Muscle layer of colon (tissue), 2 donors: ENCODE results near the gene FAM168A.

Source experiments
- H3K27ac ChIP-seq: one replicate; pipeline ENCODE4 v1.7.0; 2013; ENCODE audit warnings: low read depth, mild to moderate bottlenecking, low read length, moderate library complexity
- H3K27me3 ChIP-seq, 2 donors: one replicate each; pipeline ENCODE4 v1.7.0; 2013; ENCODE audit warnings: low read length in 2 of 2, mild to moderate bottlenecking in 2 of 2; ENCODE audit not compliant: insufficient read depth in 2 of 2, control insufficient read depth in 1 of 2
- H3K36me3 ChIP-seq: one replicate; pipeline ENCODE4 v1.7.0; 2013; ENCODE audit warnings: mild to moderate bottlenecking, low read length; ENCODE audit not compliant: insufficient read depth
- H3K4me1 ChIP-seq: one replicate; pipeline ENCODE4 v1.7.0; 2013; ENCODE audit warnings: mild to moderate bottlenecking, low read length; ENCODE audit not compliant: insufficient read depth
- H3K4me3 ChIP-seq, 2 donors: one replicate each; pipeline ENCODE4 v1.7.0; 2013; ENCODE audit warnings: low read length in 2 of 2, low read depth in 1 of 2, mild to moderate bottlenecking in 1 of 2, moderate library complexity in 1 of 2
- H3K9ac ChIP-seq: one replicate; pipeline ENCODE4 v1.7.0; 2013; ENCODE audit warnings: low read length
- H3K9me3 ChIP-seq: one replicate; pipeline ENCODE4 v1.7.0; 2013; ENCODE audit warnings: mild to moderate bottlenecking, low read length
- donor health status: abdominal sarcoma.
- donor health status: Adenocarcinoma of cecum.

FAM168A gene

GRCh38 chr11:73404506-73405145 is 193.3 kb downstream of the FAM168A start:
- no peak overlapping the region for H3K27ac ChIP-seq
- H3K4me1 ChIP-seq, result no peaks in the 10 kb centered on the region
- H3K9ac ChIP-seq, result no peak overlapping the region
- no peak overlapping the region for H3K4me3 ChIP-seq
- H3K36me3 ChIP-seq, result peaks cover 7% of the 10 kb centered on the region
- no peaks in the 10 kb centered on the region for H3K9me3 ChIP-seq
- H3K27me3 ChIP-seq, result no peaks in the 10 kb centered on the region

GRCh38 chr11:73404048-73404447 is 193.9 kb downstream of the FAM168A start:
- H3K27ac ChIP-seq, result no peak overlapping the region

GRCh38 chr11:73403541-73403940 is 194.4 kb downstream of the FAM168A start:
- no peak overlapping the region for H3K27ac ChIP-seq
- H3K27me3 ChIP-seq, result no peaks in the 10 kb centered on the region
- H3K36me3 ChIP-seq, result no peaks in the 10 kb centered on the region
- H3K4me1 ChIP-seq, result no peaks in the 10 kb centered on the region
- H3K4me3 ChIP-seq, result no peak overlapping the region
- no peaks in the 10 kb centered on the region for H3K9me3 ChIP-seq
- no peak overlapping the region for H3K9ac ChIP-seq

More at GRCh38 chr11:73404048-73404447, 193.9 kb downstream of the FAM168A start:
- no peaks in the 10 kb centered on the region for H3K4me1 ChIP-seq
- no peaks in the 10 kb centered on the region for H3K9me3 ChIP-seq
- no peak overlapping the region for H3K9ac ChIP-seq
- no peaks in the 10 kb centered on the region for H3K27me3 ChIP-seq
- H3K4me3 ChIP-seq, result no peak overlapping the region
- peaks cover 2% of the 10 kb centered on the region for H3K36me3 ChIP-seq

GRCh38 chr11:73402834-73403185 is 195.1 kb downstream of the FAM168A start:
- no peak overlapping the region for H3K4me3 ChIP-seq
- H3K27me3 ChIP-seq, result no peaks in the 10 kb centered on the region
- H3K27ac ChIP-seq, result no peak overlapping the region
- no peak overlapping the region for H3K9ac ChIP-seq
- H3K9me3 ChIP-seq, result no peaks in the 10 kb centered on the region
- no peaks in the 10 kb centered on the region for H3K4me1 ChIP-seq
- H3K36me3 ChIP-seq, result no peaks in the 10 kb centered on the region

GRCh38 chr11:73401924-73402833 is 195.7 kb downstream of the FAM168A start:
- no peak overlapping the region for H3K4me3 ChIP-seq
- no peak overlapping the region for H3K27ac ChIP-seq
- H3K9ac ChIP-seq, result no peak overlapping the region
- H3K36me3 ChIP-seq, result no peaks in the 10 kb centered on the region
- H3K27me3 ChIP-seq, result no peaks in the 10 kb centered on the region
- no peaks in the 10 kb centered on the region for H3K9me3 ChIP-seq
- no peaks in the 10 kb centered on the region for H3K4me1 ChIP-seq

GRCh38 chr11:73401217-73401923 is 196.5 kb downstream of the FAM168A start:
- H3K9ac ChIP-seq, result no peak overlapping the region
- no peaks in the 10 kb centered on the region for H3K27me3 ChIP-seq
- no peaks in the 10 kb centered on the region for H3K9me3 ChIP-seq
- no peaks in the 10 kb centered on the region for H3K36me3 ChIP-seq
- no peaks in the 10 kb centered on the region for H3K4me1 ChIP-seq
- no peak overlapping the region for H3K4me3 ChIP-seq
- no peak overlapping the region for H3K27ac ChIP-seq

GRCh38 chr11:73400293-73400692 is 197.6 kb downstream of the FAM168A start:
- no peaks in the 10 kb centered on the region for H3K36me3 ChIP-seq
- no peak overlapping the region for H3K4me3 ChIP-seq
- H3K27me3 ChIP-seq, result no peaks in the 10 kb centered on the region
- no peak overlapping the region for H3K27ac ChIP-seq
- no peaks in the 10 kb centered on the region for H3K9me3 ChIP-seq
- H3K9ac ChIP-seq, result no peak overlapping the region
- no peaks in the 10 kb centered on the region for H3K4me1 ChIP-seq

- Histone ChIP-seq H3K36me3 (no peaks in the 10 kb centered on the region), H3K27ac (no peak overlapping the region), H3K27me3 (no peaks in the 10 kb centered on the region), H3K4me3 (no peak overlapping the region), H3K4me1 (no peaks in the 10 kb centered on the region), H3K9ac (no peak overlapping the region), H3K9me3 (no peaks in the 10 kb centered on the region)
Measured at GRCh38 chr11:73399636-73400035, 198.3 kb downstream of the FAM168A start.

GRCh38 chr11:73399159-73399590 is 198.7 kb downstream of the FAM168A start:
- Histone ChIP-seq H3K9ac (no peak overlapping the region), H3K36me3 (no peaks in the 10 kb centered on the region), H3K27ac (no peak overlapping the region)

GRCh38 chr11:73398721-73399120 is 199.2 kb downstream of the FAM168A start:
- no peak overlapping the region for H3K4me3 ChIP-seq
- H3K27me3 ChIP-seq, result no peaks in the 10 kb centered on the region
- no peaks in the 10 kb centered on the region for H3K9me3 ChIP-seq
- no peak overlapping the region for H3K9ac ChIP-seq
- H3K4me1 ChIP-seq, result no peaks in the 10 kb centered on the region
- H3K36me3 ChIP-seq, result no peaks in the 10 kb centered on the region
- no peak overlapping the region for H3K27ac ChIP-seq

More at GRCh38 chr11:73399159-73399590, 198.7 kb downstream of the FAM168A start:
- H3K9me3 ChIP-seq, result no peaks in the 10 kb centered on the region
- no peaks in the 10 kb centered on the region for H3K27me3 ChIP-seq
- H3K4me1 ChIP-seq, result no peaks in the 10 kb centered on the region
- no peak overlapping the region for H3K4me3 ChIP-seq

GRCh38 chr11:73398132-73398526 is 199.8 kb downstream of the FAM168A start:
- Histone ChIP-seq H3K36me3 (no peaks in the 10 kb centered on the region), H3K4me1 (no peaks in the 10 kb centered on the region), H3K9me3 (no peaks in the 10 kb centered on the region), H3K4me3 (no peak overlapping the region), H3K9ac (no peak overlapping the region), H3K27me3 (no peaks in the 10 kb centered on the region), H3K27ac (no peak overlapping the region)
